Astrocyte of the spinal cord (primary cell): ENCODE data around the gene ODF2.
A peak's percentile ranks its signal among the peaks of the same experiment; 100 is the strongest.

Experiments used
- DNase-seq: peaks from one replicate; pipeline ENCODE4 v3.0.0; 2011; ENCODE audit warnings: low read depth, low spot score
- H3K4me3 ChIP-seq: 2 replicates; pipeline ENCODE4 v1.5.1; 2011; ENCODE audit warnings: low read depth, mild to moderate bottlenecking, low read length, moderate library complexity
- in situ Hi-C: cut with HindIII; loops from 2 replicates; pipeline ENCODE4 v1.10.0; 2017; ENCODE audit warnings: low sequenced_read_pairs
- TF ChIP-seq, protein P1 (sequence below): IDR thresholded peaks from 2 replicates; pipeline ENCODE4 v1.5.1; 2012; ENCODE audit warnings: low read depth, mild to moderate bottlenecking, low read length, inconsistent platforms

The ODF2 gene

DNA sequence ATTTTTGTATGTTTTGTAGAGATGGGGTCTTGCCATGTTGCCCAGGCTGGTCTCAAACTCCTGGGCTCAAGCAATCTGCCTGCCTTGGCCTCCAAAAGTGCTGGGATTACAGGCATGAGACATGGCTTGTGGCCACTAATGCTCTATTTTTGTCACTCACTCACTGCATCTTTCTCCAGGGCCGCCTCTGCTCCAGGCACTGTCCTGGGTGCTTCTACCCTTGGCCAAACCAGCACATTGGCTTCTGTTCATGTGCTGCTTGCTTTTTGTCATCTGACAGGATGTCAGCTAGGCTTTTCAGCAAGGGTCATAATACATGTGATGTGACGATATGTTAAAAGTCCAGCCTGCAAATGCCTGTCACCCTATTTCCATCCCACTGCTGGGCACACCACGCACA is 3.2 kb downstream of the ODF2 start:
- H3K4me3 ChIP-seq = no peak overlapping the region
- in situ Hi-C loops = no loop called here
- no peak for DNase-seq
- TF ChIP-seq, protein P1, sequence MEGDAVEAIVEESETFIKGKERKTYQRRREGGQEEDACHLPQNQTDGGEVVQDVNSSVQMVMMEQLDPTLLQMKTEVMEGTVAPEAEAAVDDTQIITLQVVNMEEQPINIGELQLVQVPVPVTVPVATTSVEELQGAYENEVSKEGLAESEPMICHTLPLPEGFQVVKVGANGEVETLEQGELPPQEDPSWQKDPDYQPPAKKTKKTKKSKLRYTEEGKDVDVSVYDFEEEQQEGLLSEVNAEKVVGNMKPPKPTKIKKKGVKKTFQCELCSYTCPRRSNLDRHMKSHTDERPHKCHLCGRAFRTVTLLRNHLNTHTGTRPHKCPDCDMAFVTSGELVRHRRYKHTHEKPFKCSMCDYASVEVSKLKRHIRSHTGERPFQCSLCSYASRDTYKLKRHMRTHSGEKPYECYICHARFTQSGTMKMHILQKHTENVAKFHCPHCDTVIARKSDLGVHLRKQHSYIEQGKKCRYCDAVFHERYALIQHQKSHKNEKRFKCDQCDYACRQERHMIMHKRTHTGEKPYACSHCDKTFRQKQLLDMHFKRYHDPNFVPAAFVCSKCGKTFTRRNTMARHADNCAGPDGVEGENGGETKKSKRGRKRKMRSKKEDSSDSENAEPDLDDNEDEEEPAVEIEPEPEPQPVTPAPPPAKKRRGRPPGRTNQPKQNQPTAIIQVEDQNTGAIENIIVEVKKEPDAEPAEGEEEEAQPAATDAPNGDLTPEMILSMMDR = no peak

DNA sequence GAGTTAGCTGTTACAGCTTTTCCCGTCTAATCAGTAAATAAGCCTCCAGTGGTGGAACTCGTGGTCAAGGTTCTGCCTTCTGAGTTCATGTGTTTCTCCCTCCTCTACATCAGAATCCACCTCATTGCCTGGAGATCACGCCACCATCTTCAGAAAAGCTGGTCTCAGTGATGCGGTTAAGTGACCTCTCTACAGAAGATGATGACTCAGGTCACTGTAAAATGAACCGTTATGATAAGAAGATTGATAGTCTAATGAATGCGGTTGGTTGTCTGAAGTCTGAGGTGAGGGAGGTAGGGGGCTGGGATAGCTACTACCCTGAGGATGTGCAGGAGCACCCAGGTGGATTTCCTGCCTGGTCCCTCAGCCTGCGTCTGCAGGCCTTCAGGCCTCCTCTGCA is 13.3 kb downstream of the ODF2 start:
- in situ Hi-C loops = no loop called here
- H3K4me3 ChIP-seq = no peak overlapping the region
- no peak for DNase-seq
- TF ChIP-seq, protein P1 = no peak

DNA sequence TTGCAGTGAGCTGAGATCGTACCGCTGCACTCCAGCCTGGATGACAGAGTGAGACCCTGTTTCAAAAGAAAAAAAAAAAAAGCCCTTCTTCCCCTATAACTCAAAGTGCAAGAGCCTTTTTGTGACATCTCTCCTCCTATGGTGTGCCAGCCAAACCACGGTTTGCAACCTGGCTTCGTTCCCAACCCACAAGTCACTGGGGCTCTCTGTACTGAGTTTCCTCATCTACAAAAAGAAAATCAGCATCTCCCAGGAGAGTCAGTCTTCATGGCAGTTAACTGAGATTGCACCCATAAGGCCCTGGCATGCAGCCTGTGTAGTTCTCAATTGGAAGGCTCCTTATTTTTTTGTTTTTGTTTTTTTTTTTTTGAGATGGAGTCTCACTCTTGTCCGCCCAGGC is 14.8 kb downstream of the ODF2 start:
- in situ Hi-C loops = no loop called here
- H3K4me3 ChIP-seq = no peak overlapping the region
- peak; percentile 54 for DNase-seq
- TF ChIP-seq, protein P1 = no peak

DNA sequence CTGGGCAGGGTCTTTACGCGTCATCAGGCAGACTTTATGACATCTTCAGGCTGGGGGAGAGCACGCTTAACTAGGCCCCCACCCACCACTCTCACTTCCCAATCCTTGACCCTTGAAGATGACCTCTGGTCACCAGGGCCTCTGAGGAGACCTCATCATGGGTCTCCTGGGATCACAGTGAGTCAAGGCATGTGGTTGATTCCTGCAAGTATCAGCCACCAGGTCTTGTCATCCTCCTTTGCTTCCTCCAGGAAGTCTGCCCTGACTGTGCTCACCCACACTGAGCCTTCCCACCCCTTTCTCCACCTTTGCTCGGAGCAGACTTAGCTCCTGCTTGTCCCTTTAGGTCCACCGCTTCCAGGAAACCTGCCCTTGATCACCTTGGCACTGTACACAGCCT is 17.3 kb downstream of the ODF2 start:
- in situ Hi-C loops = no loop called here
- DNase-seq = no peak
- TF ChIP-seq, protein P1 = no peak
- no peak overlapping the region for H3K4me3 ChIP-seq

DNA sequence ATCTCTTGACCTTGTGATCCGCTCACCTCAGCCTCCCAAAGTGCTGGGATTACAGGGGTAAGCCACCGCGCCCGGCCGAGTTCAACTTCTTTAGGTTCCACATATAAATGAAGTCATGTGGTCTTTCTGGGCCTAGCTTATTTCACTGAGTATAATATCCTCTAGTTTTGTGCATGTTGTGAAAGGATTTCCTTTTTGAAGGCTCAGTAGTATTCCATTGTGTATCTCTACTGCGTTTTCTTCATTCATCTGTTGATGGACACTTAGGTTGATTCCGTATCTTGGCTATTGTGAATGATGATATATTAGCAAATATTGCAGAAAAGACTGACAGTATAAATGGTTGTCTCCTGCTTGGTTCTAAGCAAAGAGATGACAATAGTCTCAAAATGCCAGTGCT is 20.1 kb downstream of the ODF2 start:
- no peak overlapping the region for H3K4me3 ChIP-seq
- TF ChIP-seq, protein P1 = no peak
- no peak for DNase-seq
- in situ Hi-C loops = no loop called here

DNA sequence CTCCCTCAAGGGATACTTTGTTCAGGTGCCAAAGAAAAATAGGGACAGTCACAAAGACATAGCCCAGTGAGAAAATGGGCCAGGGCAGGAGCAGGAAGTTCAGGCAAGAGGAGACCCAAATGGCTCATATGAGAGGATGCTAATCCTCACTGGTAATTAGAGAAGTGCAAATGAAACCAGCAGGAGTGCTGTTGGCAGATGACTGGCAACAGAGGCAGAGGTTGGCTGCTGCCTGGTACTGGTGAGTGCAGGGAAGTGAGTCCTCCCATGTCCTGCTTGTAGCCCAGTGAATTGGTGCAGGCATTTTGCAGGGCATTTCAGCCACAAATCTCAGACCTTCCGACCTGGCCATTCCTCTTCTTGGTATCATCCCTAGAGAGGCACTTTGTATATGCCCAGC is 23.5 kb downstream of the ODF2 start:
- H3K4me3 ChIP-seq = no peak overlapping the region
- in situ Hi-C loops = no loop called here
- TF ChIP-seq, protein P1 = no peak
- DNase-seq = no peak

DNA sequence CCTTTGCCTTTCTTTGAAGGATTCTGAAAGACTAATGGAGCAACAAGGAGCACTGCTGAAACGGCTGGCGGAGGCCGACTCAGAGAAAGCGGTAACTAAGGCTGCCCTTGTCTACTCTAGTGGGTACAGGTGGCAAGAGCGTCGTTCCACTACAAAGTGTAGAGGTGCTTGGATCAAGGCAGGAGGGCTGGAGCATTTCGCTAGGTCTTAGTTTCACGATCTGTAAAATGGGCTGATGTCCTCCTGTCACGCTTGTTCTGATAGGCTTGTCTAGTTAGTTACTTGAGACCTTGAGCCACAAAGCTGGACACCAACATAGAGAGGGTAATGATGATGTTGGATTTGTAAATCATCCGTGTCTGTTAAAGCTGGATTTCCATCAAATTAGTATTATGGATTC is 25.8 kb downstream of the ODF2 start:
- no peak for DNase-seq
- H3K4me3 ChIP-seq = no peak overlapping the region
- TF ChIP-seq, protein P1 = no peak
- in situ Hi-C loops = no loop called here
